SK-N-SH treated with all-trans-retinoic acid at 6 μM for 48 hours (cell line): Measurements from ENCODE around the gene NXN.
A peak's percentile ranks its signal among the peaks of the same experiment; 100 is the strongest.

Experiments used
- ATAC-seq: fragments of 200-7000 bp; cut with Tn5 transposase; 3 replicates; pipeline ENCODE4 v1.9.1; 2020; ENCODE audit warnings: mild to moderate bottlenecking, moderate library complexity
- ARNTL ChIP-seq: fragments of 450-650 bp; formaldehyde crosslinking; IDR thresholded peaks from 2 replicates; pipeline ENCODE4 v1.5.0; 2020; ENCODE audit warnings: low read depth, mild to moderate bottlenecking, moderate library complexity, borderline replicate concordance
- BACH2 ChIP-seq: fragments of 250-450 bp; sonication (Bioruptor Pico); IDR thresholded peaks from 2 replicates; pipeline ENCODE4 v1.9.0; 2021; ENCODE audit warnings: mild to moderate bottlenecking, borderline replicate concordance
- CSDC2 ChIP-seq: fragments of 250-450 bp; sonication (Bioruptor Pico); IDR thresholded peaks from 2 replicates; pipeline ENCODE4 v1.5.0; 2020; ENCODE audit warnings: mild to moderate bottlenecking, moderate library complexity
- ESRRG ChIP-seq: fragments of 250-450 bp; sonication (Bioruptor Pico); IDR thresholded peaks from 2 replicates; pipeline ENCODE4 v1.6.1; 2021; ENCODE audit warnings: mild to moderate bottlenecking
- ISL1 ChIP-seq: fragments of 250-450 bp; sonication (Bioruptor Pico); IDR thresholded peaks from 2 replicates; pipeline ENCODE4 v2.1.2; 2022; ENCODE audit warnings: mild to moderate bottlenecking, moderate library complexity
- OSR1 ChIP-seq: fragments of 250-450 bp; sonication (Bioruptor Pico); IDR thresholded peaks from 2 replicates; pipeline ENCODE4 v1.8.0; 2022; ENCODE audit warnings: moderate library complexity, mild to moderate bottlenecking, inconsistent platforms
- PPARA ChIP-seq: fragments of 250-450 bp; sonication (Bioruptor Pico); IDR thresholded peaks from 2 replicates; pipeline ENCODE4 v1.5.0; 2020; ENCODE audit warnings: mild to moderate bottlenecking, borderline replicate concordance
- RARB ChIP-seq: fragments of 250-450 bp; sonication (Bioruptor Pico); IDR thresholded peaks from 2 replicates; pipeline ENCODE4 v1.8.0; 2021; ENCODE audit warnings: mild to moderate bottlenecking, moderate library complexity
- TCF4 ChIP-seq: fragments of 250-450 bp; sonication (Bioruptor Pico); IDR thresholded peaks from 2 replicates; pipeline ENCODE4 v1.8.0; 2021; ENCODE audit warnings: mild to moderate bottlenecking, moderate library complexity, borderline replicate concordance
- TOX ChIP-seq: fragments of 250-450 bp; sonication (Bioruptor Pico); IDR thresholded peaks from 2 replicates; pipeline ENCODE4 v1.8.0; 2021; ENCODE audit warnings: mild to moderate bottlenecking, moderate library complexity, borderline replicate concordance
- ZC3H10 ChIP-seq: fragments of 250-450 bp; sonication (Bioruptor Pico); IDR thresholded peaks from 2 replicates; pipeline ENCODE4 v1.5.1; 2021; ENCODE audit warnings: mild to moderate bottlenecking, moderate library complexity
- ZFP3 ChIP-seq: fragments of 250-450 bp; sonication (Bioruptor Pico); IDR thresholded peaks from 2 replicates; pipeline ENCODE4 v1.5.0; 2020; ENCODE audit warnings: mild to moderate bottlenecking, moderate library complexity
- ZFP30 ChIP-seq: fragments of 450-650 bp; formaldehyde crosslinking; IDR thresholded peaks from 2 replicates; pipeline ENCODE4 v1.5.0; 2022; ENCODE audit warnings: mild to moderate bottlenecking, moderate library complexity
- ZNF565 ChIP-seq: fragments of 450-650 bp; formaldehyde crosslinking; conservative IDR thresholded peaks from 2 replicates; pipeline ENCODE4 v1.5.0; 2020; ENCODE audit warnings: low read depth, mild to moderate bottlenecking, moderate library complexity
- ZNF70 ChIP-seq: fragments of 450-650 bp; formaldehyde crosslinking; IDR thresholded peaks from 2 replicates; pipeline ENCODE4 v1.5.0; 2020; ENCODE audit warnings: mild to moderate bottlenecking, moderate library complexity
- ZNF8 ChIP-seq: fragments of 450-650 bp; formaldehyde crosslinking; IDR thresholded peaks from 2 replicates; pipeline ENCODE4 v1.5.0; 2020; ENCODE audit warnings: mild to moderate bottlenecking, moderate library complexity
- TF ChIP-seq, protein P1 (sequence below): fragments of 250-450 bp; sonication (Bioruptor Pico); IDR thresholded peaks from 2 replicates; pipeline ENCODE4 v1.5.0; 2020; ENCODE audit warnings: mild to moderate bottlenecking, moderate library complexity
- TF ChIP-seq, protein P2 (sequence below): fragments of 250-450 bp; sonication (Bioruptor Pico); IDR thresholded peaks from 2 replicates; pipeline ENCODE4 v1.5.1; 2020; ENCODE audit warnings: low read depth, mild to moderate bottlenecking, moderate library complexity
- TF ChIP-seq, protein P3 (sequence below): fragments of 250-450 bp; sonication (Bioruptor Pico); IDR thresholded peaks from 2 replicates; pipeline ENCODE4 v1.8.0; 2021; ENCODE audit warnings: low read depth, mild to moderate bottlenecking, moderate library complexity, borderline replicate concordance
- TF ChIP-seq, protein P4 (sequence below): fragments of 250-450 bp; sonication (Bioruptor Pico); IDR thresholded peaks from 2 replicates; pipeline ENCODE4 v1.5.1; 2021; ENCODE audit warnings: mild to moderate bottlenecking, moderate library complexity
- TF ChIP-seq, protein P5 (sequence below): fragments of 250-450 bp; sonication (Bioruptor Pico); IDR thresholded peaks from 2 replicates; pipeline ENCODE4 v1.8.0; 2020; ENCODE audit warnings: mild to moderate bottlenecking, moderate library complexity, borderline replicate concordance

Gene NXN

DNA sequence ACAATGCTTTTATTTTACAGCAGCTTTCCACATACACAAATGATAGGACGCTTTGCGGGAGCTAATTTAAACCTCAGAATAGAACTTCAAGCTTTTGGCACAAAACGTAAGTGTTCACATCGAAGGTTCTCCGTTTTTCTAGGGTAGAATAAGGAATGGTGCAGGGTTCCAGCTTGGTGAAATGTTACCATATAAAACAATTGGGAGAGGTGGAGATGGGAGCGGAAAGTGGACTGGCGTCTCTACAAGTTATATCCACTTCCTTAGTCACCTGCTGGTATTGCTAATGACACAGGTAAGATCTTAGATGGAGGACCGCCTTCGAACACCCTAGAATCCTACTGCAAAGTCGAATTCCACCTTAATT lies 1.7 kb upstream of the NXN start:
- TF ChIP-seq RARB (CRISPR knock-in tag) (no peak), ESRRG (CRISPR knock-in tag) (no peak), ZFP30 (no peak)
- TF ChIP-seq, protein P1, sequence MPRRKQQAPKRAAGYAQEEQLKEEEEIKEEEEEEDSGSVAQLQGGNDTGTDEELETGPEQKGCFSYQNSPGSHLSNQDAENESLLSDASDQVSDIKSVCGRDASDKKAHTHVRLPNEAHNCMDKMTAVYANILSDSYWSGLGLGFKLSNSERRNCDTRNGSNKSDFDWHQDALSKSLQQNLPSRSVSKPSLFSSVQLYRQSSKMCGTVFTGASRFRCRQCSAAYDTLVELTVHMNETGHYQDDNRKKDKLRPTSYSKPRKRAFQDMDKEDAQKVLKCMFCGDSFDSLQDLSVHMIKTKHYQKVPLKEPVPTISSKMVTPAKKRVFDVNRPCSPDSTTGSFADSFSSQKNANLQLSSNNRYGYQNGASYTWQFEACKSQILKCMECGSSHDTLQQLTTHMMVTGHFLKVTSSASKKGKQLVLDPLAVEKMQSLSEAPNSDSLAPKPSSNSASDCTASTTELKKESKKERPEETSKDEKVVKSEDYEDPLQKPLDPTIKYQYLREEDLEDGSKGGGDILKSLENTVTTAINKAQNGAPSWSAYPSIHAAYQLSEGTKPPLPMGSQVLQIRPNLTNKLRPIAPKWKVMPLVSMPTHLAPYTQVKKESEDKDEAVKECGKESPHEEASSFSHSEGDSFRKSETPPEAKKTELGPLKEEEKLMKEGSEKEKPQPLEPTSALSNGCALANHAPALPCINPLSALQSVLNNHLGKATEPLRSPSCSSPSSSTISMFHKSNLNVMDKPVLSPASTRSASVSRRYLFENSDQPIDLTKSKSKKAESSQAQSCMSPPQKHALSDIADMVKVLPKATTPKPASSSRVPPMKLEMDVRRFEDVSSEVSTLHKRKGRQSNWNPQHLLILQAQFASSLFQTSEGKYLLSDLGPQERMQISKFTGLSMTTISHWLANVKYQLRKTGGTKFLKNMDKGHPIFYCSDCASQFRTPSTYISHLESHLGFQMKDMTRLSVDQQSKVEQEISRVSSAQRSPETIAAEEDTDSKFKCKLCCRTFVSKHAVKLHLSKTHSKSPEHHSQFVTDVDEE: no peak
- ATAC-seq: no peak; the same call in 2 of the 3 replicates

DNA sequence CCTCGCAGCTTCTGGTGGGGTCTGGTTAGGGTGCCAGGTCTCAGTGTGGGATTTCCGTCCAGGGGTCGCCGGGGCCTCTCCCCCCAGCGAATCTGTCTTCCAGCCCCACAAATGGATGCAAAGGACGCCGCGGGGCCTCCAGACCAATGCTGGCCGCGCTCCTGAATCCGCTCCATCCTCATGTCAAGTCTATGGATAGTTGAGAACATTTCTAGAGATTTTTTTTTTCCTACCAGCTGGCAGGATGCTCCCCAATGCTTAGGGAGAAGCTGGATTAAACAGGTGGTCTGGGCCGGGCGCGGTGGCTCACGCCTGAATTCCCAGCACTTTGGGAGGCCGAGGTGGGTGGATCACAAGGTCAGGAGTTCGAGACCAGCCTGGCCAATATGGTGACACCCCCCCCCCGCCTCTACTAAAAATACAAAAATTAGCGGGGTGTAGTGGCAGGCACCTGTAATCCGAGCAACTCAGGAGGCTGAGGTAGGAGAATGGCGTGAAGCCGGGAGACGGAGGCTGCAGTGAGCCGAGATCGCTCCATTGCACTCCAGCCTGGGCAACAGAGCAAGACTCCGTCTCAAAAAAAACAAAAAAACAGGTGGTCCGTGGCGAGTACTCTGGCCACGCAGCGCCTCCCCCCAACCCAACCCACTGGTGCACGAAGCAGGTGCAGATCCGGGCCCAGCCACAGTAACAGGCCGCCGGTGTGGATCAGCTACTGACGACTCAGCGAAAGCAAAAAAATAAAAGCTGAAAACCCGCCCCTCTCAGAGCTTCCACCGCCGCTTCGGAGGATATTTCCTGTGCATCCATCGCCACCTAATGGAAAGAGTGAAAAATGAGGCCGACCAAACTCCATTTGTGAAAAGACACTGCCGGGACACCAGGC lies 1.1 kb upstream of the NXN start:
- TF ChIP-seq TOX: no peak
- no peak for TF ChIP-seq PPARA
- TF ChIP-seq ZNF8 (CRISPR knock-in tag): no peak
- no peak for TF ChIP-seq ARNTL
- TF ChIP-seq ZC3H10 (CRISPR knock-in tag): no peak
- no peak for TF ChIP-seq ESRRG (CRISPR knock-in tag)
- no peak for TF ChIP-seq TCF4
- no peak for TF ChIP-seq ZFP3 (CRISPR knock-in tag)
- TF ChIP-seq, protein P2, sequence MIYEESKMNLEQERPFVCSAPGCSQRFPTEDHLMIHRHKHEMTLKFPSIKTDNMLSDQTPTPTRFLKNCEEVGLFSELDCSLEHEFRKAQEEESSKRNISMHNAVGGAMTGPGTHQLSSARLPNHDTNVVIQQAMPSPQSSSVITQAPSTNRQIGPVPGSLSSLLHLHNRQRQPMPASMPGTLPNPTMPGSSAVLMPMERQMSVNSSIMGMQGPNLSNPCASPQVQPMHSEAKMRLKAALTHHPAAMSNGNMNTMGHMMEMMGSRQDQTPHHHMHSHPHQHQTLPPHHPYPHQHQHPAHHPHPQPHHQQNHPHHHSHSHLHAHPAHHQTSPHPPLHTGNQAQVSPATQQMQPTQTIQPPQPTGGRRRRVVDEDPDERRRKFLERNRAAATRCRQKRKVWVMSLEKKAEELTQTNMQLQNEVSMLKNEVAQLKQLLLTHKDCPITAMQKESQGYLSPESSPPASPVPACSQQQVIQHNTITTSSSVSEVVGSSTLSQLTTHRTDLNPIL (CRISPR knock-in tag): no peak
- TF ChIP-seq, protein P3, sequence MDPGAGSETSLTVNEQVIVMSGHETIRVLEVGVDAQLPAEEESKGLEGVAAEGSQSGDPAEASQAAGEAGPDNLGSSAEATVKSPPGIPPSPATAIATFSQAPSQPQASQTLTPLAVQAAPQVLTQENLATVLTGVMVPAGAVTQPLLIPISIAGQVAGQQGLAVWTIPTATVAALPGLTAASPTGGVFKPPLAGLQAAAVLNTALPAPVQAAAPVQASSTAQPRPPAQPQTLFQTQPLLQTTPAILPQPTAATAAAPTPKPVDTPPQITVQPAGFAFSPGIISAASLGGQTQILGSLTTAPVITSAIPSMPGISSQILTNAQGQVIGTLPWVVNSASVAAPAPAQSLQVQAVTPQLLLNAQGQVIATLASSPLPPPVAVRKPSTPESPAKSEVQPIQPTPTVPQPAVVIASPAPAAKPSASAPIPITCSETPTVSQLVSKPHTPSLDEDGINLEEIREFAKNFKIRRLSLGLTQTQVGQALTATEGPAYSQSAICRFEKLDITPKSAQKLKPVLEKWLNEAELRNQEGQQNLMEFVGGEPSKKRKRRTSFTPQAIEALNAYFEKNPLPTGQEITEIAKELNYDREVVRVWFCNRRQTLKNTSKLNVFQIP (CRISPR knock-in tag): no peak
- TF ChIP-seq, protein P4, sequence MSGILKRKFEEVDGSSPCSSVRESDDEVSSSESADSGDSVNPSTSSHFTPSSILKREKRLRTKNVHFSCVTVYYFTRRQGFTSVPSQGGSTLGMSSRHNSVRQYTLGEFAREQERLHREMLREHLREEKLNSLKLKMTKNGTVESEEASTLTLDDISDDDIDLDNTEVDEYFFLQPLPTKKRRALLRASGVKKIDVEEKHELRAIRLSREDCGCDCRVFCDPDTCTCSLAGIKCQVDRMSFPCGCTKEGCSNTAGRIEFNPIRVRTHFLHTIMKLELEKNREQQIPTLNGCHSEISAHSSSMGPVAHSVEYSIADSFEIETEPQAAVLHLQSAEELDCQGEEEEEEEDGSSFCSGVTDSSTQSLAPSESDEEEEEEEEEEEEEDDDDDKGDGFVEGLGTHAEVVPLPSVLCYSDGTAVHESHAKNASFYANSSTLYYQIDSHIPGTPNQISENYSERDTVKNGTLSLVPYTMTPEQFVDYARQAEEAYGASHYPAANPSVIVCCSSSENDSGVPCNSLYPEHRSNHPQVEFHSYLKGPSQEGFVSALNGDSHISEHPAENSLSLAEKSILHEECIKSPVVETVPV (CRISPR knock-in tag): no peak
- TF ChIP-seq RARB (CRISPR knock-in tag): no peak
- no peak for TF ChIP-seq ZNF70 (CRISPR knock-in tag)
- TF ChIP-seq, protein P5, sequence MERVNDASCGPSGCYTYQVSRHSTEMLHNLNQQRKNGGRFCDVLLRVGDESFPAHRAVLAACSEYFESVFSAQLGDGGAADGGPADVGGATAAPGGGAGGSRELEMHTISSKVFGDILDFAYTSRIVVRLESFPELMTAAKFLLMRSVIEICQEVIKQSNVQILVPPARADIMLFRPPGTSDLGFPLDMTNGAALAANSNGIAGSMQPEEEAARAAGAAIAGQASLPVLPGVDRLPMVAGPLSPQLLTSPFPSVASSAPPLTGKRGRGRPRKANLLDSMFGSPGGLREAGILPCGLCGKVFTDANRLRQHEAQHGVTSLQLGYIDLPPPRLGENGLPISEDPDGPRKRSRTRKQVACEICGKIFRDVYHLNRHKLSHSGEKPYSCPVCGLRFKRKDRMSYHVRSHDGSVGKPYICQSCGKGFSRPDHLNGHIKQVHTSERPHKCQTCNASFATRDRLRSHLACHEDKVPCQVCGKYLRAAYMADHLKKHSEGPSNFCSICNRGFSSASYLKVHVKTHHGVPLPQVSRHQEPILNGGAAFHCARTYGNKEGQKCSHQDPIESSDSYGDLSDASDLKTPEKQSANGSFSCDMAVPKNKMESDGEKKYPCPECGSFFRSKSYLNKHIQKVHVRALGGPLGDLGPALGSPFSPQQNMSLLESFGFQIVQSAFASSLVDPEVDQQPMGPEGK: no peak
- no peak for TF ChIP-seq OSR1 (CRISPR knock-in tag)
- TF ChIP-seq BACH2: no peak
- no peak for TF ChIP-seq ZNF565 (CRISPR knock-in tag)
- TF ChIP-seq ISL1 (CRISPR knock-in tag): no peak
- peak; percentile 80 for ATAC-seq

DNA sequence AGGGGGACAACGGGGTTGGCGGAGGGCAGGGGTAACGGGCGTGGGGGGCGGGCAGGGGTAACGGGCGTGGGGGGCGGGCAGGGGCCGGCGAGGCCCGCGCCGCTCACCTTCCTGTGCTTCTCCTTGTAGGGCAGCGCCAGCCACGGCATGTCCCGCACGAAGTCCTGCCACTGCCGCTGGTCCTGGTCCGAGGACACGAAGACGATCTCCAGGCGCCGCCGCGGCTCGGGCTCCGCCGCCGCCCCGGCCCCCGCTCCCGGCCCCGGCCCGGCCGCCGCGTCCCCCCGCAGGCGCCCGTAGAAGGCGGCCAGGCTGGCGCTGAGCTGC lies 401 bp downstream of the NXN start:
- ATAC-seq: no peak

More for the DNA sequence above, 401 bp downstream of the NXN start:
- no peak for TF ChIP-seq ZC3H10 (CRISPR knock-in tag)
- TF ChIP-seq ISL1 (CRISPR knock-in tag): no peak
- TF ChIP-seq RARB (CRISPR knock-in tag): no peak
- TF ChIP-seq ZNF70 (CRISPR knock-in tag): no peak
- no peak for TF ChIP-seq CSDC2 (CRISPR knock-in tag)
- TF ChIP-seq BACH2: no peak
- no peak for TF ChIP-seq TCF4
- TF ChIP-seq PPARA: no peak
- TF ChIP-seq, protein P4 (CRISPR knock-in tag): no peak
- TF ChIP-seq OSR1 (CRISPR knock-in tag): no peak
- no peak for TF ChIP-seq ZNF8 (CRISPR knock-in tag)
- TF ChIP-seq, all 23 proteins: peak for 0
